Neural cell (in vitro differentiated cells): ENCODE data around the gene FOXO3.

Experiments
- EP300 ChIP-seq: fragments of 450-650 bp; conservative IDR thresholded peaks from 2 replicates; pipeline ENCODE4 v1.6.1; 2014; ENCODE audit warnings: antibody characterized with exemption, mild to moderate bottlenecking, moderate library complexity; ENCODE audit not compliant: poor library complexity, severe bottlenecking
- EZH2 ChIP-seq: fragments of 200-600, 300-800 bp; shearing (Covaris generic), sonication (generic); IDR thresholded peaks from 2 replicates; pipeline ENCODE4 v1.6.1; 2014; ENCODE audit warnings: antibody characterized with exemption, low read length, borderline replicate concordance, mild to moderate bottlenecking; ENCODE audit not compliant: insufficient read depth, poor library complexity, severe bottlenecking
- POLR2AphosphoS5 ChIP-seq: IDR thresholded peaks from 2 replicates; pipeline ENCODE4 v1.6.1; 2012
- RAD21 ChIP-seq: fragments of 450-650 bp; conservative IDR thresholded peaks from 2 replicates; pipeline ENCODE4 v1.6.1; 2014; ENCODE audit warnings: antibody characterized with exemption, mild to moderate bottlenecking, moderate library complexity
- REST ChIP-seq: IDR thresholded peaks from 2 replicates; pipeline ENCODE4 v1.6.1; 2012; ENCODE audit warnings: borderline replicate concordance
- SMC3 ChIP-seq: fragments of 450-650 bp; conservative IDR thresholded peaks from 2 replicates; pipeline ENCODE4 v1.6.1; 2014; ENCODE audit warnings: antibody characterized with exemption, mild to moderate bottlenecking, moderate library complexity; ENCODE audit not compliant: poor library complexity
- TF ChIP-seq, protein P1 (sequence below): fragments of 450-650 bp; IDR thresholded peaks from 2 replicates; pipeline ENCODE4 v1.5.1; 2014; ENCODE audit warnings: antibody characterized with exemption, mild to moderate bottlenecking, moderate library complexity; ENCODE audit not compliant: poor library complexity, severe bottlenecking

GRCh38 chr6:108616973-108617372 is 56.3 kb downstream of the FOXO3 start:
- no peak for TF ChIP-seq EZH2
- TF ChIP-seq, protein P1, sequence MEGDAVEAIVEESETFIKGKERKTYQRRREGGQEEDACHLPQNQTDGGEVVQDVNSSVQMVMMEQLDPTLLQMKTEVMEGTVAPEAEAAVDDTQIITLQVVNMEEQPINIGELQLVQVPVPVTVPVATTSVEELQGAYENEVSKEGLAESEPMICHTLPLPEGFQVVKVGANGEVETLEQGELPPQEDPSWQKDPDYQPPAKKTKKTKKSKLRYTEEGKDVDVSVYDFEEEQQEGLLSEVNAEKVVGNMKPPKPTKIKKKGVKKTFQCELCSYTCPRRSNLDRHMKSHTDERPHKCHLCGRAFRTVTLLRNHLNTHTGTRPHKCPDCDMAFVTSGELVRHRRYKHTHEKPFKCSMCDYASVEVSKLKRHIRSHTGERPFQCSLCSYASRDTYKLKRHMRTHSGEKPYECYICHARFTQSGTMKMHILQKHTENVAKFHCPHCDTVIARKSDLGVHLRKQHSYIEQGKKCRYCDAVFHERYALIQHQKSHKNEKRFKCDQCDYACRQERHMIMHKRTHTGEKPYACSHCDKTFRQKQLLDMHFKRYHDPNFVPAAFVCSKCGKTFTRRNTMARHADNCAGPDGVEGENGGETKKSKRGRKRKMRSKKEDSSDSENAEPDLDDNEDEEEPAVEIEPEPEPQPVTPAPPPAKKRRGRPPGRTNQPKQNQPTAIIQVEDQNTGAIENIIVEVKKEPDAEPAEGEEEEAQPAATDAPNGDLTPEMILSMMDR, result no peak
- TF ChIP-seq REST, result no peak
- TF ChIP-seq POLR2AphosphoS5, result no peak
- TF ChIP-seq SMC3, result no peak
- TF ChIP-seq EP300, result no peak
- TF ChIP-seq RAD21, result no peak
